H9 (cell line): Measurements from ENCODE around the gene TECTB. TPM values are rescaled to one million over a fixed set of nuclear protein-coding genes. Genes with fewer than 3 reads are reported as not detected.

Experiments
- DNase-seq: peaks from one replicate; pipeline ENCODE4 v3.0.0-alpha.2; 2017
- H2AFZ ChIP-seq: one replicate; pipeline ENCODE4 v1.6.1; 2013; ENCODE audit warnings: mild to moderate bottlenecking, low read length, control low read depth, moderate library complexity
- H2AK5ac ChIP-seq: 2 replicates; pipeline ENCODE4 v1.6.1; 2013; ENCODE audit warnings: low read length, control low read depth, mixed read lengths; ENCODE audit not compliant: insufficient read length
- H2BK120ac ChIP-seq: one replicate; pipeline ENCODE4 v1.6.1; 2013; ENCODE audit warnings: low read depth, mild to moderate bottlenecking, low read length, control low read depth, inconsistent platforms; ENCODE audit not compliant: poor library complexity, severe bottlenecking
- H2BK12ac ChIP-seq: 2 replicates; pipeline ENCODE4 v1.6.1; 2013; ENCODE audit warnings: low read length, control low read depth, mixed read lengths, low read depth; ENCODE audit not compliant: insufficient read length
- H2BK15ac ChIP-seq: 2 replicates; pipeline ENCODE4 v1.6.1; 2013; ENCODE audit warnings: low read depth, low read length, control low read depth
- H2BK20ac ChIP-seq: one replicate; pipeline ENCODE4 v1.6.1; 2013; ENCODE audit warnings: low read depth, mild to moderate bottlenecking, low read length, control low read depth, inconsistent platforms; ENCODE audit not compliant: poor library complexity, severe bottlenecking
- H2BK5ac ChIP-seq: 2 replicates; pipeline ENCODE4 v1.6.1; 2013; ENCODE audit warnings: low read length, control low read depth, mixed read lengths; ENCODE audit not compliant: insufficient read length
- H3K14ac ChIP-seq: 2 replicates; pipeline ENCODE4 v1.6.1; 2013; ENCODE audit warnings: low read length, control low read depth; ENCODE audit not compliant: insufficient read depth
- H3K18ac ChIP-seq: 2 replicates; pipeline ENCODE4 v1.6.1; 2013; ENCODE audit warnings: low read depth, mild to moderate bottlenecking, mixed read lengths, low read length, control low read depth; ENCODE audit not compliant: insufficient read length
- H3K23ac ChIP-seq: 2 replicates; pipeline ENCODE4 v1.6.1; 2013; ENCODE audit warnings: low read length, control low read depth, mixed read lengths, low read depth; ENCODE audit not compliant: insufficient read length
- H3K23me2 ChIP-seq: 2 replicates; pipeline ENCODE4 v1.6.1; 2013; ENCODE audit warnings: low read depth, mild to moderate bottlenecking, mixed read lengths, low read length, control low read depth; ENCODE audit not compliant: insufficient read length, poor library complexity, severe bottlenecking
- H3K27ac ChIP-seq: 2 replicates; pipeline ENCODE4 v1.5.1; 2013; ENCODE audit warnings: low read length, control low read depth, mixed read lengths, low read depth; ENCODE audit not compliant: insufficient read length
- H3K27me3 ChIP-seq: 2 replicates; pipeline ENCODE4 v1.6.1; 2013; ENCODE audit warnings: low read length, control low read depth, inconsistent platforms; ENCODE audit not compliant: insufficient read depth
- H3K4ac ChIP-seq: 2 replicates; pipeline ENCODE4 v1.6.1; 2013; ENCODE audit warnings: low read depth, mild to moderate bottlenecking, control low read depth, inconsistent platforms, low read length, moderate library complexity
- H3K4me1 ChIP-seq: 2 replicates; pipeline ENCODE4 v1.6.1; 2013; ENCODE audit warnings: low read length, control low read depth, inconsistent platforms; ENCODE audit not compliant: insufficient read depth
- H3K4me2 ChIP-seq: 2 replicates; pipeline ENCODE4 v1.6.1; 2013; ENCODE audit warnings: low read length, control low read depth, mixed read lengths; ENCODE audit not compliant: insufficient read length, insufficient read depth
- H3K56ac ChIP-seq: 2 replicates; pipeline ENCODE4 v1.6.1; 2013; ENCODE audit warnings: low read depth, mild to moderate bottlenecking, mixed read lengths, low read length, control low read depth; ENCODE audit not compliant: insufficient read length
- H3K79me1 ChIP-seq: 2 replicates; pipeline ENCODE4 v1.6.1; 2013; ENCODE audit warnings: low read depth, mild to moderate bottlenecking, moderate library complexity, low read length, control low read depth, inconsistent platforms; ENCODE audit not compliant: insufficient read depth, poor library complexity, severe bottlenecking
- H3K79me2 ChIP-seq: 2 replicates; pipeline ENCODE4 v1.6.1; 2013; ENCODE audit warnings: low read length, control low read depth, inconsistent platforms; ENCODE audit not compliant: insufficient read depth
- H3K9ac ChIP-seq: 2 replicates; pipeline ENCODE4 v1.6.1; 2013; ENCODE audit warnings: low read length, control low read depth, mixed read lengths; ENCODE audit not compliant: insufficient read length; ENCODE audit errors: extremely low read depth
- H3K9me3 ChIP-seq: one replicate; pipeline ENCODE4 v1.6.1; 2013; ENCODE audit warnings: low read depth, low read length, inconsistent platforms; ENCODE audit not compliant: control insufficient read depth
- H3T11ph ChIP-seq: one replicate; pipeline ENCODE4 v1.6.1; 2013; ENCODE audit warnings: mild to moderate bottlenecking, low read length, control low read depth, inconsistent platforms
- H4K20me1 ChIP-seq: one replicate; pipeline ENCODE4 v1.6.1; 2013; ENCODE audit not compliant: control insufficient read depth, insufficient read length, insufficient read depth
- H4K5ac ChIP-seq: 2 replicates; pipeline ENCODE4 v1.6.1; 2013; ENCODE audit warnings: low read depth, mild to moderate bottlenecking, mixed read lengths, low read length, control low read depth; ENCODE audit not compliant: insufficient read length
- H4K8ac ChIP-seq: replicated peaks from 2 replicates; pipeline ENCODE4 v1.6.1; 2013; ENCODE audit warnings: low read length, control low read depth, mixed read lengths, low read depth; ENCODE audit not compliant: insufficient read length
- H4K91ac ChIP-seq: 2 replicates; pipeline ENCODE4 v1.6.1; 2013; ENCODE audit warnings: low read depth, mild to moderate bottlenecking, moderate library complexity, mixed read lengths, low read length, control low read depth; ENCODE audit not compliant: insufficient read length
- H3K27ac Mint-ChIP-seq, 3 experiments: 2 replicates in 2 of 3; 3 replicates in 1 of 3; pipeline ENCODE4 v1.8.0; 2020 to 2021; ENCODE audit warnings: mixed read lengths in 3 of 3, mild to moderate bottlenecking in 1 of 3, moderate library complexity in 1 of 3
- H3K27me3 Mint-ChIP-seq: 2 replicates; pipeline ENCODE4 v1.8.0; 2021; ENCODE audit warnings: low read depth, mild to moderate bottlenecking, moderate library complexity, mixed read lengths
- H3K36me3 Mint-ChIP-seq, 3 experiments: 2 replicates in 2 of 3; 3 replicates in 1 of 3; pipeline ENCODE4 v1.8.0; 2020 to 2021; ENCODE audit warnings: low read depth in 3 of 3, mixed read lengths in 3 of 3; ENCODE audit not compliant: insufficient read depth in 1 of 3
- H3K4me1 Mint-ChIP-seq, 2 experiments: 2 replicates each; pipeline ENCODE4 v1.8.0; 2020; ENCODE audit warnings: mixed read lengths in 2 of 2
- H3K4me3 Mint-ChIP-seq, 2 experiments: 2 replicates in 1 of 2; 3 replicates in 1 of 2; pipeline ENCODE4 v1.8.0; 2020 to 2021; ENCODE audit warnings: mild to moderate bottlenecking in 2 of 2, mixed read lengths in 2 of 2, moderate library complexity in 1 of 2
- H3K9me3 Mint-ChIP-seq, 2 experiments: 2 replicates in 1 of 2; 3 replicates in 1 of 2; pipeline ENCODE4 v1.8.0; 2020; ENCODE audit warnings: mild to moderate bottlenecking in 2 of 2, mixed read lengths in 2 of 2, moderate library complexity in 1 of 2
- CTCF ChIP-seq: fragments of 200-600 bp; sonication (generic); conservative IDR thresholded peaks from 3 replicates; pipeline ENCODE4 v1.8.0; 2021; ENCODE audit warnings: antibody characterized with exemption, mild to moderate bottlenecking
- WGBS: extraction: QIAGEN DNeasy Blood & Tissue Kit; methylation state at CpG from one replicate; pipeline ENCODE4 v1.1.7; 2013; ENCODE audit warnings: missing lambda C conversion rate, low lambda C conversion rate, mixed read lengths; ENCODE audit not compliant: insufficient read length; ENCODE audit errors: extremely low coverage; 5-methylcytosine and 5-hydroxymethylcytosine counted together
- total RNA-seq: library from RNA; stranded (reverse); gene quantifications from 2 replicates; pipeline ENCODE4 v1.2.1, GENCODE V29; 2021

TECTB gene
- total RNA-seq, 1 experiment from 2014 or later, result not detected

- no peak overlapping the region for H3K27ac ChIP-seq
- no peaks in the 10 kb centered on the region for H3K79me1 ChIP-seq
- no peak overlapping the region for H3K14ac ChIP-seq
- Mint-ChIP-seq H3K27me3 (peaks cover 4% of the 10 kb centered on the region), H3K4me3 (no peak overlapping the region), H3K27ac (no peak overlapping the region), H3K9me3 (no peaks in the 10 kb centered on the region), H3K36me3 (no peaks in the 10 kb centered on the region), H3K4me1 (no peaks in the 10 kb centered on the region)
- no peak overlapping the region for H4K91ac ChIP-seq
- H3K23ac ChIP-seq, result no peak overlapping the region
- H4K8ac ChIP-seq, result no peak overlapping the region
- H2BK120ac ChIP-seq, result no peak overlapping the region
- H2BK12ac ChIP-seq, result no peak overlapping the region
- H2BK5ac ChIP-seq, result no peak overlapping the region
- no peaks in the 10 kb centered on the region for H3K9me3 ChIP-seq
- H3K18ac ChIP-seq, result no peak overlapping the region
- no peaks in the 10 kb centered on the region for H4K20me1 ChIP-seq
- WGBS, result no CpG with 5 or more reads among the region's 3 CpGs
- no peak overlapping the region for H2BK15ac ChIP-seq
- no peaks in the 10 kb centered on the region; the same call in 1 of the 2 replicates for H3K27me3 ChIP-seq
- no peak overlapping the region for H3T11ph ChIP-seq
- H3K79me2 ChIP-seq, result no peaks in the 10 kb centered on the region
- H2BK20ac ChIP-seq, result no peak overlapping the region
- no peak overlapping the region for H3K4ac ChIP-seq
- H2AFZ ChIP-seq, result no peak overlapping the region
- no peaks in the 10 kb centered on the region for H3K4me1 ChIP-seq
- H4K5ac ChIP-seq, result no peak overlapping the region
- no peak overlapping the region for H2AK5ac ChIP-seq
- no peak for DNase-seq
- TF ChIP-seq CTCF, result no peak
- H3K9ac ChIP-seq, result no peak overlapping the region
- no peak overlapping the region for H3K4me2 ChIP-seq
- no peak overlapping the region for H3K56ac ChIP-seq
- no peaks in the 10 kb centered on the region for H3K23me2 ChIP-seq
Measured at GRCh38 chr10:112338957-112339356, 55.8 kb downstream of the TECTB start.
